Nephron (organoid): ENCODE measurements around the gene OFD1.

Experiments used
- H3K27ac Mint-ChIP-seq, 3 experiments: 2 replicates each; pipeline ENCODE4 v1.8.0; 2020; ENCODE audit warnings: mixed read lengths in 3 of 3, mild to moderate bottlenecking in 2 of 3, moderate library complexity in 1 of 3
- H3K27me3 Mint-ChIP-seq: 2 replicates; pipeline ENCODE4 v1.8.0; 2021; ENCODE audit warnings: low read depth, mild to moderate bottlenecking, moderate library complexity, mixed read lengths
- H3K36me3 Mint-ChIP-seq: 2 replicates; pipeline ENCODE4 v1.8.0; 2020; ENCODE audit warnings: low read depth, mixed read lengths
- H3K4me1 Mint-ChIP-seq: 2 replicates; pipeline ENCODE4 v1.8.0; 2020; ENCODE audit warnings: mixed read lengths
- H3K4me3 Mint-ChIP-seq, 3 experiments: 2 replicates each; pipeline ENCODE4 v1.8.0; 2020; ENCODE audit warnings: mild to moderate bottlenecking in 3 of 3, mixed read lengths in 3 of 3, moderate library complexity in 2 of 3
- H3K9me3 Mint-ChIP-seq: 2 replicates; pipeline ENCODE4 v1.8.0; 2020; ENCODE audit warnings: mixed read lengths
- TF ChIP-seq, protein P1 (sequence below), 3 experiments: fragments of 200-600 bp; sonication (generic); IDR thresholded peaks; one replicate each; pipeline ENCODE4 v1.5.0; 2021; ENCODE audit warnings: antibody characterized with exemption in 3 of 3; ENCODE audit not compliant: unreplicated experiment in 3 of 3

Gene OFD1

DNA sequence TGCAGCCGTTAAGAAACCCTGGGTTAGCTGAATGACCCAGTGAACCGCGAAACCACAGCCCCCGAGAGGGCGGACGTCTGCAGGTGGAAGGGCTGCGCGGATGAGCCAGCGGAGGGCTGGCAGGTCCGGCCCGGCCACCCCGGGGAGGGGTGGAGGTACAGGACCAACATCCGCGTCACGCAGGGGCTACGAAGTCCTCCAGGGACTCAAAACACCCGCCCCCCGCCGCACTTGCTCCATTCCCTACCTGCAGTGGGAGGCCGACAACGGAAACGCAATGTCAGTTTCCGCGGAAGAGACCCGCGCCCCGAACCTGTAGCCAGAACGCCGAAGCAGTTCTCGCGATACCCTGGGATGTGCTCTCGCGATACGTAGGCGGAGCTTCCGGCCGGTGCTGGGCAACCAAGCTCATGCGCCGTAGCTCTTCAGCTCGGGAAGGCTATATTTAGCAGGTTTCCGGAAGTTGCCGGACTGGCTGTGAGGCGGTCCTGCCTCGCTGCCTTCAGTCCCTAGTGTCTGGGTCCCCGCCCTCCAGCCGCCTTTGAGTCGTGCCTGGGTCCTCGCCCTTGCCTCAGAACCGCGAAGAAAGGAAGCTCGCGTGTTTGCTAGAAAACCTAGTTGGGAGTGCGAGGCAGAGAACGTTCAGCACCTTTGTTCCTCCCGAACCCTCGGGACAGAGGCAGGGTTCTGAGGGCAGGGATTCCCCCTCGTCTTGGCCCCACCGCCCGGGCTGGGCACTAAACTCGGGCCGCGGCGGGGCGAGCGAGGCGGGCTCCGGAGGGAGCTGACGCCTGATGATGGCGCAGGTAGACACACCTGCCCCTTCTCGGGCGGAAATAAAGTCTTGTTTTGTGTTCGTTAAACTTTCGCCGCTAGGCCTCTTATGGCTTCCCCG is at the start of gene OFD1, which contains the start of gene TRAPPC2:
TSS of gene OFD1 (plus strand) at position 471 of the 895 bp plus-strand sequence. CDS start at position 795, 324 bp downstream.
TSS of gene TRAPPC2 (minus strand) at position 343 of the 895 bp plus-strand sequence. CDS start 14,657 bp downstream, outside the sequence.
- Mint-ChIP-seq H3K27me3 (no peaks in the 10 kb centered on the region), H3K9me3 (peaks cover 8% of the 10 kb centered on the region), H3K4me3 (peak within 1 kb of the TSS; percentile 98 to 100 (median 100)), H3K36me3 (peaks cover 17% of the 10 kb centered on the region), H3K4me1 (peaks cover 29% of the 10 kb centered on the region), H3K27ac (peak within 1 kb of the TSS; percentile 96 to 98 (median 98))
- TF ChIP-seq, protein P1, sequence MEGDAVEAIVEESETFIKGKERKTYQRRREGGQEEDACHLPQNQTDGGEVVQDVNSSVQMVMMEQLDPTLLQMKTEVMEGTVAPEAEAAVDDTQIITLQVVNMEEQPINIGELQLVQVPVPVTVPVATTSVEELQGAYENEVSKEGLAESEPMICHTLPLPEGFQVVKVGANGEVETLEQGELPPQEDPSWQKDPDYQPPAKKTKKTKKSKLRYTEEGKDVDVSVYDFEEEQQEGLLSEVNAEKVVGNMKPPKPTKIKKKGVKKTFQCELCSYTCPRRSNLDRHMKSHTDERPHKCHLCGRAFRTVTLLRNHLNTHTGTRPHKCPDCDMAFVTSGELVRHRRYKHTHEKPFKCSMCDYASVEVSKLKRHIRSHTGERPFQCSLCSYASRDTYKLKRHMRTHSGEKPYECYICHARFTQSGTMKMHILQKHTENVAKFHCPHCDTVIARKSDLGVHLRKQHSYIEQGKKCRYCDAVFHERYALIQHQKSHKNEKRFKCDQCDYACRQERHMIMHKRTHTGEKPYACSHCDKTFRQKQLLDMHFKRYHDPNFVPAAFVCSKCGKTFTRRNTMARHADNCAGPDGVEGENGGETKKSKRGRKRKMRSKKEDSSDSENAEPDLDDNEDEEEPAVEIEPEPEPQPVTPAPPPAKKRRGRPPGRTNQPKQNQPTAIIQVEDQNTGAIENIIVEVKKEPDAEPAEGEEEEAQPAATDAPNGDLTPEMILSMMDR (IDR thresholded peaks at IDR 0.05; ENCODE audit: unreplicated experiment in 3 of 3), result no peak

- Mint-ChIP-seq H3K4me3 (no peak overlapping the region), H3K9me3 (peaks cover 17% of the 10 kb centered on the region), H3K27me3 (no peaks in the 10 kb centered on the region), H3K4me1 (peaks cover 2% of the 10 kb centered on the region), H3K27ac (peak overlapping the region in 1 of 3 experiments; percentile 8), H3K36me3 (peaks cover 3% of the 10 kb centered on the region)
- TF ChIP-seq, protein P1 (IDR thresholded peaks at IDR 0.05; ENCODE audit: unreplicated experiment in 3 of 3), result no peak
Observed at GRCh38 chrX:13685126-13685763, 49.3 kb upstream of the OFD1 start.

DNA sequence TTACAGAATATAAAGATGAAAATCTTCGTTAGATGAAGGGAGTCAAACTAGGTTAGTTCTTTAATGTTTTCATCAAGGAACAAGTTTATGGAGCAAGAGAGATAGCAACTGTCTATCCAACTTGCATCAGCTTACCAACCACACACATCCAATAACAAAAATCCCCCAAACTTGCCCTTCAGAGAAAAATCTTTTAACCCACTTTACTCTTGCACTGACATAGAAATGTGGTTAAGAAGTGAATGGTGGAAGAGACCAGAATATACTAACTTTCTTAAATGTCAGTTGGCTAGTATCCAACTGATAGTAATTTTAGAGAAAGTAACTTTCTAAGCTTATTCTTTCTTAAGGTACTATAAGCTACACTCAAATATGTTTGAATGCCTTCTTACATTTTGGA is 47.3 kb upstream of the OFD1 start:
- Mint-ChIP-seq H3K4me1 (peaks cover 10% of the 10 kb centered on the region), H3K27ac (no peak overlapping the region), H3K27me3 (no peaks in the 10 kb centered on the region), H3K9me3 (peaks cover 6% of the 10 kb centered on the region), H3K4me3 (peak overlapping the region in 1 of 3 experiments; percentile 33), H3K36me3 (no peaks in the 10 kb centered on the region)
- TF ChIP-seq, protein P1 (IDR thresholded peaks at IDR 0.05; ENCODE audit: unreplicated experiment in 3 of 3), result no peak

- H3K27ac Mint-ChIP-seq, result peak overlapping the region; percentile 45 to 94 (median 84)
- TF ChIP-seq, protein P1 (IDR thresholded peaks at IDR 0.05; ENCODE audit: unreplicated experiment in 3 of 3), result no peak
- peaks cover 6% of the 10 kb centered on the region for H3K9me3 Mint-ChIP-seq
- H3K4me3 Mint-ChIP-seq, result peak overlapping the region; percentile 89 to 92 (median 90)
- H3K27me3 Mint-ChIP-seq, result no peaks in the 10 kb centered on the region
- no peaks in the 10 kb centered on the region for H3K36me3 Mint-ChIP-seq
- H3K4me1 Mint-ChIP-seq, result peaks cover 22% of the 10 kb centered on the region
Observed at GRCh38 chrX:13688384-13688957, 46.1 kb upstream of the OFD1 start.

GRCh38 chrX:13688958-13689740 is 45.4 kb upstream of the OFD1 start, which contains the start of gene RAB9A:
Gene RAB9A, plus strand, starts transcription at chrX:13689128. Its CDS starts 19,619 bp downstream, at chrX:13708747.
- peaks cover 6% of the 10 kb centered on the region for H3K9me3 Mint-ChIP-seq
- peaks cover 27% of the 10 kb centered on the region for H3K4me1 Mint-ChIP-seq
- peak within 1 kb of the TSS; percentile 45 to 94 (median 84) for H3K27ac Mint-ChIP-seq

More at GRCh38 chrX:13688958-13689740, 45.4 kb upstream of the OFD1 start, which contains the start of gene RAB9A:
- TF ChIP-seq, protein P1 (IDR thresholded peaks at IDR 0.05; ENCODE audit: unreplicated experiment in 3 of 3), result no peak
- no peaks in the 10 kb centered on the region for H3K27me3 Mint-ChIP-seq
- no peaks in the 10 kb centered on the region for H3K36me3 Mint-ChIP-seq
- peak within 1 kb of the TSS; percentile 89 to 92 (median 90) for H3K4me3 Mint-ChIP-seq
